Measurements from ENCODE around the gene KCNIP1.

The KCNIP1 gene

DNA sequence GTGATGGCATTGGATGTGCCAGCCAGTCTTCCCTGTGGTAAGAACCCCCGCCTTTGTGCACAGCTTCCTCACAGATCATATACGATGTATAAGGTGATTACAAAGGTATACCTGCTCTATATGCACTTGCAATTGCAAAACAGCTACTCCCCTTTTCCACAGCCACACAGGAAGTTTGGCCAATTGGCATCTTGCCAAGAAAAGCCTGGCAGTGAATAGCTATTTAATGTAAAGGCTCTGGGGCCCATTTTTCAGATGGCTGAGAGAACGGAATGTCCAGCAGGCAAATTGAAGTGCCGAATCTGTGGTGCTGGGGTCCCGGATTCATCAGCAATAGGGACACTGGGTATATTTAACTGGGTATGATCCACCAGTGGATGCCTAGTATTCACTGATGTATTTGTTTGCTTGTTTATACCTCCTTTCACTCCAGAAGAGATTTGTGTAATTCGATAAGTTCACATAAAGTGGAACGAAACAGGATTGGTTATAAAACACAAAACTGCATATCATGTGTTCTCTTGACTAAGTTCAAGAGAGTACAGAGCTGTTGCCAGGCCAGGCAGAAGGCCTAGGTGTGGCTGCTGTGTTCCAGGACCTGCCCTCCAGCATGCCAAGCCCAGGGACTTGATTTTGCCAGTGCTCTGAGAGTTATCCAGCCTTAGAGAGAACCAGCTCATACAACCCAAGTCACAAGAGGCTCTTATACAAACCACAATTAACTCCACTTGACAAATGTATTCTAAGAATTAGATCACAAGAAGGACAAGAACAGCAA is 252.0 kb downstream of the KCNIP1 start:
- no peak overlapping the region for H3K4me3 ChIP-seq (replicated peaks in 1 of 2; ENCODE audit: low read depth in 2 of 2, low read length in 2 of 2)
- DNase-seq (ENCODE audit: low read depth in 2 of 2) = peak; percentile 3 to 10
- TF ChIP-seq, protein P1, sequence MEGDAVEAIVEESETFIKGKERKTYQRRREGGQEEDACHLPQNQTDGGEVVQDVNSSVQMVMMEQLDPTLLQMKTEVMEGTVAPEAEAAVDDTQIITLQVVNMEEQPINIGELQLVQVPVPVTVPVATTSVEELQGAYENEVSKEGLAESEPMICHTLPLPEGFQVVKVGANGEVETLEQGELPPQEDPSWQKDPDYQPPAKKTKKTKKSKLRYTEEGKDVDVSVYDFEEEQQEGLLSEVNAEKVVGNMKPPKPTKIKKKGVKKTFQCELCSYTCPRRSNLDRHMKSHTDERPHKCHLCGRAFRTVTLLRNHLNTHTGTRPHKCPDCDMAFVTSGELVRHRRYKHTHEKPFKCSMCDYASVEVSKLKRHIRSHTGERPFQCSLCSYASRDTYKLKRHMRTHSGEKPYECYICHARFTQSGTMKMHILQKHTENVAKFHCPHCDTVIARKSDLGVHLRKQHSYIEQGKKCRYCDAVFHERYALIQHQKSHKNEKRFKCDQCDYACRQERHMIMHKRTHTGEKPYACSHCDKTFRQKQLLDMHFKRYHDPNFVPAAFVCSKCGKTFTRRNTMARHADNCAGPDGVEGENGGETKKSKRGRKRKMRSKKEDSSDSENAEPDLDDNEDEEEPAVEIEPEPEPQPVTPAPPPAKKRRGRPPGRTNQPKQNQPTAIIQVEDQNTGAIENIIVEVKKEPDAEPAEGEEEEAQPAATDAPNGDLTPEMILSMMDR (IDR thresholded peaks at IDR 0.05; ENCODE audit: low read depth, low read length) = no peak

DNA sequence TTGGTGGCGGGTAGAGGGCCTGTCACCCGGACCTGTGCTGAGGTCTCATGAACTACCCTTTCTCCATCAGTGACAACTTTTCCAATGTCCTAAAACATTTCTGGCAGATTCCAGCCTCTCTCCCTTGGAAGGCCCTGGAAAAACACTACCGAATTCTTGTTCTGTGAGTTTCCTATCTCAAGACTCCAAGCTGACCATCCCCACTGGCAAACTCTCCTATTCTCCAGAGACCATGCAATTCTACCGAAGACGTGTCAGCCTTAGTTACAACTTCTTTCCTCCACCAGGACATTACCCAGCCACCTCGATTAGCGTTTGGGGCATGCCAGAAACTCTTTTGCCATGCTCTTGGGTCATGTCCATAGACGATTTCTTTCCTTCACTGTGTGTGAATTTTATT is 252.9 kb downstream of the KCNIP1 start:
- H3K4me3 ChIP-seq (replicated peaks in 1 of 2; ENCODE audit: low read depth in 2 of 2, low read length in 2 of 2) = no peak overlapping the region
- DNase-seq (ENCODE audit: low read depth in 2 of 2) = no peak
- TF ChIP-seq, protein P1 (IDR thresholded peaks at IDR 0.05; ENCODE audit: low read depth, low read length) = no peak

- DNase-seq (ENCODE audit: low read depth in 2 of 2) = peak; percentile 21 to 68
- no peak overlapping the region for H3K4me3 ChIP-seq (replicated peaks in 1 of 2; ENCODE audit: low read depth in 2 of 2, low read length in 2 of 2)
- TF ChIP-seq, protein P1 (IDR thresholded peaks at IDR 0.05; ENCODE audit: low read depth, low read length) = no peak
Measured at GRCh38 chr5:170757182-170757601, 253.4 kb downstream of the KCNIP1 start.

- H3K4me3 ChIP-seq (replicated peaks in 1 of 2; ENCODE audit: low read depth in 2 of 2, low read length in 2 of 2) = no peak overlapping the region
- TF ChIP-seq, protein P1 (IDR thresholded peaks at IDR 0.05; ENCODE audit: low read depth, low read length) = no peak
- DNase-seq (ENCODE audit: low read depth in 2 of 2) = no peak
Measured at GRCh38 chr5:170757669-170758068, 253.8 kb downstream of the KCNIP1 start.

DNA sequence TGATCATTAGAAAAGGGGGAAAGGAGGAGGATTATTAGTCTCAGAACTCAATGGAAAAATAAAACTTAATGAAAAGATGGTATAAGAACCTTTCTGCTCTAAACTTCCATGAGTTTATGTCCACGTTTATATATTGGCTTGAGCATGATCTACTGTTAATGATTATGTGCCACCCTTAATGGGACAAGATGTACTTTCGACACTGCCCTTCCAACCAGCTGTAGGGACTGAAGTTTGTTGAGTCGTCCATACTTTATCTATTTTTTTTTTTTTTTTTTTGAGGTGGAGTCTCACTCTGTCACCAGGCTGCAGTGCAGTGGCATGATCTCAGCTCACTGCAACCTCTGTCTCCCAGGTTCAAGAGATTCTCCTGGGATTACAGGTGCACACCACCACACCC is 254.7 kb downstream of the KCNIP1 start:
- TF ChIP-seq, protein P1 (IDR thresholded peaks at IDR 0.05; ENCODE audit: low read depth, low read length) = no peak
- no peak for DNase-seq (ENCODE audit: low read depth in 2 of 2)
- no peak overlapping the region for H3K4me3 ChIP-seq (replicated peaks in 1 of 2; ENCODE audit: low read depth in 2 of 2, low read length in 2 of 2)

GRCh38 chr5:170760113-170760512 is 256.3 kb downstream of the KCNIP1 start:
- no peak for DNase-seq (ENCODE audit: low read depth in 2 of 2)
- TF ChIP-seq, protein P1 (IDR thresholded peaks at IDR 0.05; ENCODE audit: low read depth, low read length) = no peak
- no peak overlapping the region for H3K4me3 ChIP-seq (replicated peaks in 1 of 2; ENCODE audit: low read depth in 2 of 2, low read length in 2 of 2)
